T follicular helper cell (primary cell): ENCODE data around the gene DRG2.

ENCODE experiments used
- DNase-seq: peaks from one replicate; pipeline ENCODE4 v3.0.0-alpha.2; 2020; ENCODE audit warnings: low read depth

Gene DRG2

GRCh38 chr17:18116078-18116477 lies 28.3 kb downstream of the DRG2 start:
- no peak for DNase-seq

- DNase-seq, result no peak
Observed at GRCh38 chr17:18117533-18117932, 29.8 kb downstream of the DRG2 start.

GRCh38 chr17:18117982-18118975 lies 30.5 kb downstream of the DRG2 start:
- no peak for DNase-seq

GRCh38 chr17:18119166-18119745 lies 31.5 kb downstream of the DRG2 start:
- no peak for DNase-seq

- DNase-seq, result no peak
Observed at GRCh38 chr17:18119938-18120337, 32.2 kb downstream of the DRG2 start.

- no peak for DNase-seq
Observed at GRCh38 chr17:18120461-18121017, 32.8 kb downstream of the DRG2 start.

GRCh38 chr17:18121144-18121910 lies 33.6 kb downstream of the DRG2 start:
- DNase-seq, result no peak

GRCh38 chr17:18122990-18123753 lies 35.4 kb downstream of the DRG2 start:
- no peak for DNase-seq

- no peak for DNase-seq
Observed at GRCh38 chr17:18124345-18125126, 36.8 kb downstream of the DRG2 start.

- DNase-seq, result no peak
Observed at GRCh38 chr17:18129041-18129502, 41.3 kb downstream of the DRG2 start.

GRCh38 chr17:18132711-18133110 lies 45.0 kb downstream of the DRG2 start:
- no peak for DNase-seq

- no peak for DNase-seq
Observed at GRCh38 chr17:18136357-18136756, 48.6 kb downstream of the DRG2 start.

GRCh38 chr17:18138065-18138749 lies 50.5 kb downstream of the DRG2 start:
- DNase-seq, result no peak

- DNase-seq, result no peak
Observed at GRCh38 chr17:18139092-18139491, 51.3 kb downstream of the DRG2 start.

- no peak for DNase-seq
Observed at GRCh38 chr17:18139498-18139897, 51.8 kb downstream of the DRG2 start.

GRCh38 chr17:18139949-18140348 lies 52.2 kb downstream of the DRG2 start:
- DNase-seq, result no peak

- DNase-seq, result no peak
Observed at GRCh38 chr17:18140648-18141047, 52.9 kb downstream of the DRG2 start.

GRCh38 chr17:18141210-18141803 lies 53.6 kb downstream of the DRG2 start:
- DNase-seq, result peak; percentile 14

GRCh38 chr17:18142417-18142816 lies 54.7 kb downstream of the DRG2 start:
- no peak for DNase-seq
